Uterus (tissue), 2 donors: ENCODE results near the gene CALHM4.

Experiments used
- POLR2A ChIP-seq, 2 donors: fragments of 450-650 bp; IDR thresholded peaks; one replicate each; pipeline ENCODE4 v1.6.1; 2016; ENCODE audit warnings: antibody characterized with exemption in 2 of 2, mild to moderate bottlenecking in 1 of 2, moderate library complexity in 1 of 2
- TF ChIP-seq, protein P1 (sequence below), 4 experiments: fragments of 200-600 bp in 2 of 4; fragments of 450-650 bp in 2 of 4; sonication (generic) in 2 of 4; IDR thresholded peaks; one replicate each; pipeline ENCODE4 v1.5.1; 2016 to 2019; ENCODE audit warnings: antibody characterized with exemption in 4 of 4, mild to moderate bottlenecking in 2 of 4, moderate library complexity in 1 of 4

DNA sequence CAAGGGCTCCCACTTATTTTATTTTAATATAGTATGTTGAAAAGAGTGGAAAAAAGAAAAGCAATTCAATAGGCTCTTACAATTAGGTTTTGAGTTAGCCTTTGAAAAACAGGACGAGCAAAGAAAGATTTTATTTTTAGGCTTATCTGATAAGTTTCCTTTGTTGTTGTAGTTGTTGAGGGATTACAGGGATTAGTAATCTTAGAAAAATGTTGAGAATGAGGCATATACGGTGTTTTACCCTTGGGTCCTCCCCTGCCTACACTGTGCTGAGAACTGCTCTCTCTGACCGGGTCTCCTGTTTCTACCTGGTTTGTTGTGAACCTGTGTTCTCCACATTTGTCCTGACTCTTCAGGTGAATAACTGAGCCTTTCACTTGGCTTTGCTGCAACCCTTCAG is 24.8 kb upstream of the CALHM4 start:
- no peak for TF ChIP-seq POLR2A (IDR thresholded peaks at IDR 0.05)
- TF ChIP-seq, protein P1, sequence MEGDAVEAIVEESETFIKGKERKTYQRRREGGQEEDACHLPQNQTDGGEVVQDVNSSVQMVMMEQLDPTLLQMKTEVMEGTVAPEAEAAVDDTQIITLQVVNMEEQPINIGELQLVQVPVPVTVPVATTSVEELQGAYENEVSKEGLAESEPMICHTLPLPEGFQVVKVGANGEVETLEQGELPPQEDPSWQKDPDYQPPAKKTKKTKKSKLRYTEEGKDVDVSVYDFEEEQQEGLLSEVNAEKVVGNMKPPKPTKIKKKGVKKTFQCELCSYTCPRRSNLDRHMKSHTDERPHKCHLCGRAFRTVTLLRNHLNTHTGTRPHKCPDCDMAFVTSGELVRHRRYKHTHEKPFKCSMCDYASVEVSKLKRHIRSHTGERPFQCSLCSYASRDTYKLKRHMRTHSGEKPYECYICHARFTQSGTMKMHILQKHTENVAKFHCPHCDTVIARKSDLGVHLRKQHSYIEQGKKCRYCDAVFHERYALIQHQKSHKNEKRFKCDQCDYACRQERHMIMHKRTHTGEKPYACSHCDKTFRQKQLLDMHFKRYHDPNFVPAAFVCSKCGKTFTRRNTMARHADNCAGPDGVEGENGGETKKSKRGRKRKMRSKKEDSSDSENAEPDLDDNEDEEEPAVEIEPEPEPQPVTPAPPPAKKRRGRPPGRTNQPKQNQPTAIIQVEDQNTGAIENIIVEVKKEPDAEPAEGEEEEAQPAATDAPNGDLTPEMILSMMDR (IDR thresholded peaks at IDR 0.05), result no peak
